ENCODE measurements around the gene ELAC1. TPM values are rescaled to one million over a fixed set of nuclear protein-coding genes. Genes with fewer than 3 reads are reported as not detected.

ELAC1 gene
- total RNA-seq, 1 donor from 2014 or later = 8.4 TPM

DNA sequence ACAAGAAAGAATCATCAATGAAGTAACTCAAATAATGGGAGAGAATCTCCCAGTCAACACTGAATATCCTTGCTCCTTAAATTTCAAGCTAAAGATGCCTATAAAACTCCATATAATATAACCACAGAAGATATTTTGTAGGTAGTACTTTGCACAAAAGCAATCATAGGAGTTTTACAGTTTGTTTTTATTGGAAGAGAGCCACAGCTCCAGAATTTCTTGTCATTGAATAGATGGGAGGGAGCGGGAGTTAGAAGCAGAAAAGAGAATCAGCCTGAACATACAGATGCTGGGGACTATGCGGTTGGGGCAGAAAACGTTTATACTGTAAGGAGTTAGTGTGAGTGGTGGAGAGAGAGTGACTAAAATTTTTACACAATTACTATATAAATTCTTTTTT lies 43.9 kb downstream of the ELAC1 start:
- H3K27me3 Mint-ChIP-seq (ENCODE audit: low read depth) = no peaks in the 10 kb centered on the region
- TF ChIP-seq, protein P1, sequence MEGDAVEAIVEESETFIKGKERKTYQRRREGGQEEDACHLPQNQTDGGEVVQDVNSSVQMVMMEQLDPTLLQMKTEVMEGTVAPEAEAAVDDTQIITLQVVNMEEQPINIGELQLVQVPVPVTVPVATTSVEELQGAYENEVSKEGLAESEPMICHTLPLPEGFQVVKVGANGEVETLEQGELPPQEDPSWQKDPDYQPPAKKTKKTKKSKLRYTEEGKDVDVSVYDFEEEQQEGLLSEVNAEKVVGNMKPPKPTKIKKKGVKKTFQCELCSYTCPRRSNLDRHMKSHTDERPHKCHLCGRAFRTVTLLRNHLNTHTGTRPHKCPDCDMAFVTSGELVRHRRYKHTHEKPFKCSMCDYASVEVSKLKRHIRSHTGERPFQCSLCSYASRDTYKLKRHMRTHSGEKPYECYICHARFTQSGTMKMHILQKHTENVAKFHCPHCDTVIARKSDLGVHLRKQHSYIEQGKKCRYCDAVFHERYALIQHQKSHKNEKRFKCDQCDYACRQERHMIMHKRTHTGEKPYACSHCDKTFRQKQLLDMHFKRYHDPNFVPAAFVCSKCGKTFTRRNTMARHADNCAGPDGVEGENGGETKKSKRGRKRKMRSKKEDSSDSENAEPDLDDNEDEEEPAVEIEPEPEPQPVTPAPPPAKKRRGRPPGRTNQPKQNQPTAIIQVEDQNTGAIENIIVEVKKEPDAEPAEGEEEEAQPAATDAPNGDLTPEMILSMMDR (IDR thresholded peaks at IDR 0.05) = no peak
- H3K36me3 Mint-ChIP-seq (ENCODE audit: low read depth) = peaks cover 1% of the 10 kb centered on the region
- DNase-seq (ENCODE audit: low spot score) = no peak
- no peak overlapping the region for H3K27ac Mint-ChIP-seq (ENCODE audit: unreplicated experiment)
- H3K4me1 Mint-ChIP-seq (ENCODE audit: low read depth) = peaks cover 4% of the 10 kb centered on the region
- H3K9me3 Mint-ChIP-seq (ENCODE audit: low read depth) = no peaks in the 10 kb centered on the region
- H3K4me3 Mint-ChIP-seq (ENCODE audit: unreplicated experiment) = no peak overlapping the region

DNA sequence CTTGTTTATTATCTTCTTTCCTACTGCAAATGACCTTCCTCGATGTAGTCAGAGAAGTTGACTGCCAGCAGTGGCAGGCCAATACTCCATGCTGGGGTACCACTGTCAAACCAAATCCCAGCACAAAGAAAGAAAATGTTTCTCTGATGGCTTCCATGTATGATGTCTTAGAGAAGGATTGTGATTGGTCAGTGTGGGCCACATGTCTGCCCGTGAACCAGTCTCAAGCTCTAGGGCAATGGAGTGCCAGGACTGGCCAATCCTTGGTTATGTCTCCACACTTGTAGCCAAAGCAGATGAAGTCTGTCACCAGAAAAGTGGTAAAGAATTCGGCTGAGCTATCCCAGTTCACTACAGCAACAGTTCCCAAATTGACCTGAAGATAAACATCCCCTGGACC lies 44.6 kb downstream of the ELAC1 start:
- Mint-ChIP-seq H3K4me1 (ENCODE audit: low read depth) (peaks cover 4% of the 10 kb centered on the region), H3K27ac (ENCODE audit: unreplicated experiment) (no peak overlapping the region), H3K9me3 (ENCODE audit: low read depth) (no peaks in the 10 kb centered on the region), H3K27me3 (ENCODE audit: low read depth) (no peaks in the 10 kb centered on the region), H3K36me3 (ENCODE audit: low read depth) (peaks cover 3% of the 10 kb centered on the region), H3K4me3 (ENCODE audit: unreplicated experiment) (no peak overlapping the region)
- no peak for DNase-seq (ENCODE audit: low spot score)
- TF ChIP-seq, protein P1 (IDR thresholded peaks at IDR 0.05) = no peak

DNA sequence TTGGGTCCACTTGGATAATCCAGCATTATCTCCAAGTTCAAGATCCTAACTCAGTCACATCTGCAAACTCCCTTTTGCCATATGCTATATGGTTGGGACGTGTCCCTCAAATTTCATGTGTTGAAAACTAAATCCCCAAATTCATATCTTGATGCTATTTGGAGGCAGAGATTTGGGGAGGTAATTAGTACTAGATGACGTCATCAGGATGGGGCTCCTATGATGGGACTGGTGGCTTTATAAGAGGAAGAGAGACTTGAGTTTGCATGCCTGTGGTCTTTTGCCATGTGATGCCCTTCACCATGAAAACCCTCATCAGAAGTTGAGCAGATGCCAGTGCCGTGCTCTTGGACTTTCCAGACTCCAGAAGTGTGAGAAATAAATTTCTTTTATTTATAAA lies 45.4 kb downstream of the ELAC1 start:
- TF ChIP-seq, protein P1 (IDR thresholded peaks at IDR 0.05) = no peak
- no peak overlapping the region for H3K4me3 Mint-ChIP-seq (ENCODE audit: unreplicated experiment)
- no peaks in the 10 kb centered on the region for H3K27me3 Mint-ChIP-seq (ENCODE audit: low read depth)
- H3K27ac Mint-ChIP-seq (ENCODE audit: unreplicated experiment) = no peak overlapping the region
- peaks cover 3% of the 10 kb centered on the region for H3K36me3 Mint-ChIP-seq (ENCODE audit: low read depth)
- DNase-seq (ENCODE audit: low spot score) = no peak
- no peaks in the 10 kb centered on the region for H3K9me3 Mint-ChIP-seq (ENCODE audit: low read depth)
- H3K4me1 Mint-ChIP-seq (ENCODE audit: low read depth) = peaks cover 4% of the 10 kb centered on the region

DNA sequence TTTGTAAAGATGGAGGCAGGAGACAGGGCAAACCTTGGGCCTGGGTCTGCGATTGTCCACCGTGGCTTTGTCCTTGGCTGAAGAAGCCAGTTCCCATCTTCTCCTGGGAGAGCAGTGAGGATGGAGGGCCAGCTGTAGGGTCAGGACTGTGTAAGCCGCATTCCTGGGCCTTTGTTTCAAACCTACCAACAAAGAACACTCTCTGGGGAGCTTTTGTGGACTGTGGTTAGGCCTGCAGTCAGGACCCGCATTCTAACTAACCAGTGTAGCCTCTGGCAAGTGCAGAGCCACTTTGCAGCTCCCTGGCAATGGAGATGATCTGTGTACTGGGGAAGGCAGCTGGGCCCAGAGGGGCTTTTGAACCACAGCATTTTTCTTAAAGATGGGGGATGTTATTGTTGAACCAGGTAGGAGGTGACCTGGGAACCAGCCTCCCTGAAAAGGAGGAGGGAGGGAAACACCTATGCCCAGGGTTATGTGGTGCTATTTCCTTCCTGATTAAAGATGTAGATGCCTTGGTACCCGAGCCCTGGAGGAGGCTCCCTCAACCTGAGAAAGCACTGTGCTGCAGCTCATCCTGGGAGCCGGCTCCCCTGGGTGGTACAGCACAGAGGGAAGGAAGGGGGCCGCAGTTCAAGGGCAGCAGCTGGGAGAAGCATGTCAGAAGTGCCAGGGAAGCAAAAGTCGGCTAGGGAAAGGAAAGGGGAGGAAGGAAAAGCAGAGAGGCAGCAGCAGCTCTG lies 49.5 kb downstream of the ELAC1 start:
- H3K36me3 Mint-ChIP-seq (ENCODE audit: low read depth) = peaks cover 3% of the 10 kb centered on the region
- H3K27ac Mint-ChIP-seq (ENCODE audit: unreplicated experiment) = no peak overlapping the region
- TF ChIP-seq, protein P1 (IDR thresholded peaks at IDR 0.05) = no peak
- no peaks in the 10 kb centered on the region for H3K9me3 Mint-ChIP-seq (ENCODE audit: low read depth)
- H3K4me3 Mint-ChIP-seq (ENCODE audit: unreplicated experiment) = no peak overlapping the region
- no peak for DNase-seq (ENCODE audit: low spot score)
- H3K27me3 Mint-ChIP-seq (ENCODE audit: low read depth) = no peaks in the 10 kb centered on the region
- H3K4me1 Mint-ChIP-seq (ENCODE audit: low read depth) = no peaks in the 10 kb centered on the region

DNA sequence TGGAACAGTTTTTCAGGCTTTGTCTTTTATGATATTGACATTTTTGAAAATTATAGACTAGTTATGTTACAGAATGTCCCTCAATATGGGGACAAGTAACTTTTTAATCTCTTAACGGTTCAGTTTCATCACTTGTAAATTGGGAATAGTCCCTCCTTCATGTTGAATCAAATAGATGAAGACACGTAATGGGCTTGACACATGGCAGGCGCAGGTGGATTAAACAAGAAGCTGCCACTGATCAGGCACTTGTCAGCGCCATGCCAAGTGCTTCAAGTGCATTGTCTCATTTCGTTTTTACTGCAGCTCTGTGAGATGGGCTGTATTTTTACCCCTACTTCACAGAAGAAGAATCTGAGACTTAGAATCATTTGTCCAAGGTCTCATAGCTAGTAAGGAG lies 52.7 kb downstream of the ELAC1 start:
- no peaks in the 10 kb centered on the region for H3K4me1 Mint-ChIP-seq (ENCODE audit: low read depth)
- H3K4me3 Mint-ChIP-seq (ENCODE audit: unreplicated experiment) = no peak overlapping the region
- H3K27ac Mint-ChIP-seq (ENCODE audit: unreplicated experiment) = no peak overlapping the region
- TF ChIP-seq, protein P1 (IDR thresholded peaks at IDR 0.05) = no peak
- DNase-seq (ENCODE audit: low spot score) = no peak
- H3K27me3 Mint-ChIP-seq (ENCODE audit: low read depth) = no peaks in the 10 kb centered on the region
- peaks cover 5% of the 10 kb centered on the region for H3K9me3 Mint-ChIP-seq (ENCODE audit: low read depth)
- peaks cover 7% of the 10 kb centered on the region for H3K36me3 Mint-ChIP-seq (ENCODE audit: low read depth)
